A673 (cell line): ENCODE data around the gene GTF3C5. TPM values are rescaled to one million over a fixed set of nuclear protein-coding genes. Genes with fewer than 3 reads are reported as not detected.
A peak's percentile ranks its signal among the peaks of the same experiment; 100 is the strongest.

ENCODE experiments used
- BruUV-seq: library from RNA; stranded (reverse); fragments of 400-500 nt; replicated peaks from 2 replicates; lab custom pipeline; 2021; lab: Mats Ljungman, UMichigan
- CTCF ChIA-PET: fragments of 300-600 bp; sonication (Branson Sonifier 250); formaldehyde crosslinking; loops from one replicate; lab custom pipeline; 2022; ENCODE audit warnings: antibody characterized with exemption; lab: Charles Lee
- POLR2A ChIA-PET: fragments of 300-600 bp; sonication (Branson Sonifier 250); formaldehyde crosslinking; loops from one replicate; lab custom pipeline; 2022; ENCODE audit warnings: antibody characterized with exemption; ENCODE audit not compliant: low non-redundant PET; lab: Charles Lee
- DNase-seq: peaks from one replicate; pipeline ENCODE4 v3.0.0-alpha.2; 2015; ENCODE audit warnings: low spot score
- H3K27ac ChIP-seq: fragments of 200-600 bp; sonication (generic); 2 replicates; pipeline ENCODE4 v1.5.1; 2016; ENCODE audit warnings: mixed run types, low read depth, mild to moderate bottlenecking, mixed read lengths, antibody characterized with exemption, low read length; ENCODE audit not compliant: poor library complexity, severe bottlenecking
- H3K27me3 ChIP-seq: fragments of 200-600 bp; sonication (generic); replicated peaks from 2 replicates; pipeline ENCODE4 v1.6.1; 2017; ENCODE audit warnings: mixed run types, low read depth, mild to moderate bottlenecking, mixed read lengths, antibody characterized with exemption, low read length; ENCODE audit not compliant: insufficient read depth, poor library complexity
- H3K36me3 ChIP-seq: fragments of 200-600 bp; sonication (generic); 2 replicates; pipeline ENCODE4 v1.6.1; 2016; ENCODE audit warnings: mixed run types, mild to moderate bottlenecking, mixed read lengths, antibody characterized with exemption, low read length; ENCODE audit not compliant: insufficient read depth, poor library complexity, severe bottlenecking
- H3K4me1 ChIP-seq: fragments of 200-600 bp; sonication (generic); 2 replicates; pipeline ENCODE4 v1.6.1; 2017; ENCODE audit warnings: mixed run types, mild to moderate bottlenecking, mixed read lengths, antibody characterized with exemption, low read length; ENCODE audit not compliant: insufficient read depth, poor library complexity, severe bottlenecking
- H3K4me3 ChIP-seq: fragments of 200-600 bp; sonication (generic); 2 replicates; pipeline ENCODE4 v1.5.1; 2016; ENCODE audit warnings: low read depth, mixed run types, mild to moderate bottlenecking, mixed read lengths, low read length; ENCODE audit not compliant: poor library complexity, severe bottlenecking
- H3K9me3 ChIP-seq: fragments of 200-600 bp; sonication (generic); 2 replicates; pipeline ENCODE4 v1.6.1; 2016; ENCODE audit warnings: mixed run types, low read depth, mild to moderate bottlenecking, mixed read lengths, antibody characterized with exemption, low read length; ENCODE audit not compliant: poor library complexity, severe bottlenecking
- CTCF ChIP-seq: fragments of 300-800, 200-600 bp; sonication (generic); conservative IDR thresholded peaks from 2 replicates; pipeline ENCODE4 v1.5.1; 2017; ENCODE audit warnings: low read depth, mild to moderate bottlenecking, antibody characterized with exemption, low read length, moderate library complexity, mixed read lengths
- EZH2 ChIP-seq: fragments of 200-600 bp; sonication (generic); IDR thresholded peaks from 2 replicates; pipeline ENCODE4 v1.6.1; 2017; ENCODE audit warnings: borderline replicate concordance, low read depth, mild to moderate bottlenecking, mixed read lengths, antibody characterized with exemption, low read length; ENCODE audit not compliant: poor library complexity, severe bottlenecking
- intact Hi-C: fragments of 100-400 bp; cut with micrococcal nuclease; formaldehyde crosslinking; loops from one replicate; pipeline ENCODE4 v1.10.0; 2022; ENCODE audit not compliant: unreplicated experiment
- total RNA-seq: library from RNA; stranded (reverse); gene quantifications from 2 replicates; pipeline ENCODE4 v1.2.3, GENCODE V29; 2021

GTF3C5 gene
- total RNA-seq, 1 experiment from 2014 or later = 99.9 TPM

GRCh38 chr9:133032171-133032570 lies 1.4 kb downstream of the GTF3C5 start:
- Histone ChIP-seq H3K4me1 (no peaks in the 10 kb centered on the region), H3K27me3 (no peaks in the 10 kb centered on the region), H3K36me3 (no peaks in the 10 kb centered on the region), H3K27ac (no peak overlapping the region), H3K4me3 (peak overlapping the region; percentile 83), H3K9me3 (no peaks in the 10 kb centered on the region)
- TF ChIP-seq CTCF = no peak
- TF ChIP-seq EZH2 = no peak
- no peak for DNase-seq
- intact Hi-C loops = no loop called here
- BruUV-seq = no TSS peak
- CTCF ChIA-PET = interaction anchor here (2.2 kb wide), 1 partner anchor 10 kb away, joined by 15 read pairs; no protein-coding TSS in a partner anchor
- POLR2A ChIA-PET = no interaction called here

- no peaks in the 10 kb centered on the region for H3K27me3 ChIP-seq
- TF ChIP-seq EZH2 (no peak), CTCF (no peak)
- no TSS peak for BruUV-seq
- no peak overlapping the region for H3K27ac ChIP-seq
- no peak for DNase-seq
- H3K4me1 ChIP-seq = peaks cover 10% of the 10 kb centered on the region
- ChIA-PET POLR2A (no interaction called here), CTCF (no interaction called here)
- H3K36me3 ChIP-seq = no peaks in the 10 kb centered on the region
- no peak overlapping the region for H3K4me3 ChIP-seq
- no peaks in the 10 kb centered on the region for H3K9me3 ChIP-seq
- intact Hi-C loops = no loop called here
Observed at GRCh38 chr9:133035669-133036068, 4.9 kb downstream of the GTF3C5 start.

GRCh38 chr9:133037775-133038515 lies 7.1 kb downstream of the GTF3C5 start:
- H3K27ac ChIP-seq = no peak overlapping the region
- DNase-seq = no peak
- H3K27me3 ChIP-seq = no peaks in the 10 kb centered on the region
- H3K36me3 ChIP-seq = peaks cover 13% of the 10 kb centered on the region
- POLR2A ChIA-PET = no interaction called here
- intact Hi-C loops = no loop called here
- CTCF ChIA-PET = no interaction called here
- BruUV-seq = no TSS peak
- no peak overlapping the region for H3K4me3 ChIP-seq
- TF ChIP-seq CTCF (no peak), EZH2 (no peak)
- H3K4me1 ChIP-seq = peaks cover 10% of the 10 kb centered on the region
- H3K9me3 ChIP-seq = no peaks in the 10 kb centered on the region
